Brain microvascular endothelial cell (primary cell): ENCODE data around the gene FOCAD.
A peak's percentile ranks its signal among the peaks of the same experiment; 100 is the strongest.

Experiments used
- DNase-seq: peaks from one replicate; pipeline ENCODE4 v3.0.0-alpha.2; 2020
- H3K27ac ChIP-seq: fragments of 250-450 bp; sonication (Bioruptor Pico); 2 replicates; pipeline ENCODE4 v1.5.1; 2020; ENCODE audit warnings: mild to moderate bottlenecking, moderate library complexity
- H3K27me3 ChIP-seq: fragments of 250-450 bp; sonication (Bioruptor Pico); replicated peaks from 2 replicates; pipeline ENCODE4 v1.5.1; 2020; ENCODE audit warnings: mild to moderate bottlenecking
- H3K36me3 ChIP-seq: fragments of 250-450 bp; sonication (Bioruptor Pico); replicated peaks from 2 replicates; pipeline ENCODE4 v1.5.1; 2020; ENCODE audit warnings: mild to moderate bottlenecking
- H3K4me3 ChIP-seq: 2 replicates; pipeline ENCODE4 v1.5.1; 2011; ENCODE audit warnings: low read depth, mild to moderate bottlenecking, control low read depth, low read length, moderate library complexity
- CTCF ChIP-seq: IDR thresholded peaks from 2 replicates; pipeline ENCODE4 v1.5.1; 2011; ENCODE audit warnings: low read depth, mild to moderate bottlenecking, moderate library complexity, low read length, control low read depth, inconsistent platforms; ENCODE audit errors: missing control alignments
- in situ Hi-C: cut with HindIII; loops from 2 replicates; pipeline ENCODE4 v1.10.0; 2017; ENCODE audit warnings: low sequenced_read_pairs, low pct_ligation_motif_present

The FOCAD gene

GRCh38 chr9:20941174-20941690, 257.2 kb downstream of the FOCAD start:
- no peak overlapping the region for H3K4me3 ChIP-seq
- TF ChIP-seq CTCF = peak; percentile 83
- no peak overlapping the region for H3K27ac ChIP-seq
- no peaks in the 10 kb centered on the region for H3K36me3 ChIP-seq
- H3K27me3 ChIP-seq = no peaks in the 10 kb centered on the region
- peak; percentile 52 for DNase-seq
- in situ Hi-C loops = no loop called here

GRCh38 chr9:20944507-20944906, 260.4 kb downstream of the FOCAD start:
- TF ChIP-seq CTCF = no peak
- in situ Hi-C loops = no loop called here
- Histone ChIP-seq H3K27ac (no peak overlapping the region), H3K4me3 (no peak overlapping the region), H3K36me3 (no peaks in the 10 kb centered on the region), H3K27me3 (no peaks in the 10 kb centered on the region)
- no peak for DNase-seq

GRCh38 chr9:20945269-20945668, 261.2 kb downstream of the FOCAD start:
- no peak overlapping the region for H3K27ac ChIP-seq
- no peak for TF ChIP-seq CTCF
- no peak for DNase-seq
- no peaks in the 10 kb centered on the region for H3K36me3 ChIP-seq
- in situ Hi-C loops = no loop called here
- H3K4me3 ChIP-seq = no peak overlapping the region
- no peaks in the 10 kb centered on the region for H3K27me3 ChIP-seq

GRCh38 chr9:20945856-20946255, 261.8 kb downstream of the FOCAD start:
- Histone ChIP-seq H3K4me3 (no peak overlapping the region), H3K27me3 (no peaks in the 10 kb centered on the region), H3K36me3 (no peaks in the 10 kb centered on the region), H3K27ac (no peak overlapping the region)
- no peak for DNase-seq
- no peak for TF ChIP-seq CTCF
- in situ Hi-C loops = no loop called here

GRCh38 chr9:20948703-20949102, 264.6 kb downstream of the FOCAD start:
- H3K4me3 ChIP-seq = no peak overlapping the region
- H3K36me3 ChIP-seq = no peaks in the 10 kb centered on the region
- in situ Hi-C loops = no loop called here
- DNase-seq = no peak
- H3K27ac ChIP-seq = no peak overlapping the region
- H3K27me3 ChIP-seq = no peaks in the 10 kb centered on the region
- no peak for TF ChIP-seq CTCF

GRCh38 chr9:20950707-20951106, 266.6 kb downstream of the FOCAD start:
- no peak for DNase-seq
- Histone ChIP-seq H3K4me3 (no peak overlapping the region), H3K36me3 (no peaks in the 10 kb centered on the region), H3K27me3 (no peaks in the 10 kb centered on the region), H3K27ac (no peak overlapping the region)
- in situ Hi-C loops = no loop called here
- no peak for TF ChIP-seq CTCF
